ES-I3 (cell line): ENCODE data around the gene FAM131A.

Experiments used
- H3K36me3 ChIP-seq: 2 replicates; pipeline ENCODE4 v1.6.1; 2013; ENCODE audit warnings: mild to moderate bottlenecking, low read length, control low read depth, moderate library complexity; ENCODE audit not compliant: insufficient read depth
- H3K4me1 ChIP-seq: 2 replicates; pipeline ENCODE4 v1.6.1; 2013; ENCODE audit warnings: mild to moderate bottlenecking, control low read depth, low read length; ENCODE audit not compliant: insufficient read depth
- H3K9ac ChIP-seq: 2 replicates; pipeline ENCODE4 v1.6.1; 2013; ENCODE audit warnings: low read depth, mild to moderate bottlenecking, low read length, moderate library complexity
- H3K9me3 ChIP-seq: 2 replicates; pipeline ENCODE4 v1.6.1; 2013; ENCODE audit warnings: mild to moderate bottlenecking, low read length, moderate library complexity; ENCODE audit not compliant: control insufficient read depth, insufficient read depth

Gene FAM131A

DNA sequence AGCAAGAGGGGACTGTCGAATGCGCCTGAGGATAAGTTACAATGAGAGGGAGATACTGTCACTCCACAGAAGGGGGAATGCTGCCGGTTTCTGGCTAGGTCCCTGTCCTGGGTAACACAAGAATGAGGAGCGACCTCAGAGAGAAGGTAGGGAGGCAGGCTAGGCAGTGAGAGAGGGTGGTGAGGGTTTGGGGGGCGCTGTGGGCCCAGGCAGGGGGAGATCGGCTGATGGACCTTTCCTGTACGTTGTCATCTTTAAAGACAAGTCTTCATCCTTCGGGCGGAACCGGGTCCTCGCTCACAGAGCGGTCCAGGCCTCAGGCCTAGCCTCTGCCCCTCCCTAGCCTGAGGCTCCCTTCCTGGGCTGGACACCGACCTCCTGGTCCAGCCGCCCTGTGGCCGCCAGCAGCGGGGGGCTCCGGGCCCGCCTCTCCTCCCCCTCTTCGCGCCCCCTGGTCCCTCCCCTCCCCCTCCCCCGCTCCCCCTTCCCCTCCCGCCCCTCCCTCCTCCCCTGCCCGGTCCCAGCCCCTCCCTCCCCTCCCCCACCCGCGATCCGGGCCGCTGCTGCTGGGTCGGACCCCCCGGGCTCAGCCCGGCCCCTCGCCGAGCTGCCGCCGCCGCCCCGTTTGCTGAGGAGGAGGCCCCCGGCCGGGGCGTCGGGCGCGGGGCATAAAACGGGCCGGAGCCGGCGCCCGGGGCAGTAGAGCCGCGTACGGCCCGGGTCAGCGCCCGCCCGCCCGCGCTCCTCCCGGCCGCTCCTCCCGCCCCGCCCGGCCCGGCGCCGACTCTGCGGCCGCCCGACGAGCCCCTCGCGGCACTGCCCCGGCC, 42.2 kb downstream of the FAM131A start, which contains the start of gene CHRD:
Gene CHRD (plus strand): TSS at position 697 of the 827 bp plus-strand sequence. CDS start 265 bp downstream, outside the sequence.
- Histone ChIP-seq H3K9me3 (no peaks in the 10 kb centered on the region), H3K4me1 (peaks cover 14% of the 10 kb centered on the region; the same call in 1 of the 2 replicates), H3K9ac (peak within 1 kb of the TSS; percentile 53; the same call in 1 of the 2 replicates), H3K36me3 (no peaks in the 10 kb centered on the region)

DNA sequence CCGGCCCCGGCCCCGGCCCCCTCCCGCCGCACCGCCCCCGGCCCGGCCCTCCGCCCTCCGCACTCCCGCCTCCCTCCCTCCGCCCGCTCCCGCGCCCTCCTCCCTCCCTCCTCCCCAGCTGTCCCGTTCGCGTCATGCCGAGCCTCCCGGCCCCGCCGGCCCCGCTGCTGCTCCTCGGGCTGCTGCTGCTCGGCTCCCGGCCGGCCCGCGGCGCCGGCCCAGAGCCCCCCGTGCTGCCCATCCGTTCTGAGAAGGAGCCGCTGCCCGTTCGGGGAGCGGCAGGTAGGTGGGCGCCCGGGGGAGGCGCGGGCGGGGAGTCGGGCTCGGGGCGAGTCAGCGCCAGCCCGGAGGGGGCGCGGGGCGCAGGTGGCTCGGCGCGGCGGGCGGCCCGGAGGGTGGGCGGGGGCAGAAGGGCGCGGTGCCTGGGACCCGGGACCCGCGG, 42.8 kb downstream of the FAM131A start:
- Histone ChIP-seq H3K36me3 (no peaks in the 10 kb centered on the region), H3K9me3 (no peaks in the 10 kb centered on the region), H3K9ac (peak overlapping the region; percentile 53; the same call in 1 of the 2 replicates), H3K4me1 (peaks cover 14% of the 10 kb centered on the region; the same call in 1 of the 2 replicates)

DNA sequence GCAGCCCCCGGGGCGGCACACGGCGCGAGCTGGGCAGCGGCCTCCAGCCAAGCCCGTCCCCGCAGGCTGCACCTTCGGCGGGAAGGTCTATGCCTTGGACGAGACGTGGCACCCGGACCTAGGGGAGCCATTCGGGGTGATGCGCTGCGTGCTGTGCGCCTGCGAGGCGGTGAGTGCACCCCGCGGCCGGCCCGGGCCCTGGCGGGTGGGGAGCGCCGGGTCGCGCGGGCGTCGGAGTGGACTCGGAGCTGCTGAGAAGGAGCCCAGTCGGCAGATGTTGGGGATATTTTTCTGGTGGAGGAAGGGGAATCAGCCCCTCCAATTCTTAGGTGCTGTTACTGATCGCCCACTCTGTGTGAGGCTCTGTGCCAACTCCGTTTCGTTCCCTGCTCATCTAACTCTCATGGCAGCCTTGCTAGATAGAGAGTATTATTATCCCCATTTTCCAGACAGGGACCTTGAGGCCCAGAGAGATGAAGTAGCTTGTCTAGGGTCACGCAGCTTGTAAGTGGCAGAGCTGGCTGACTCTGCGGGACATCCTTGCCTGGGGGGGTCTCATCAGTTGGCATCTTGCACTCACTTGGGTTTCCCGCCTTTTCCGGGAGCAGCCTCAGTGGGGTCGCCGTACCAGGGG, 43.3 kb downstream of the FAM131A start:
- Histone ChIP-seq H3K9me3 (no peaks in the 10 kb centered on the region), H3K9ac (peak overlapping the region; percentile 53; the same call in 1 of the 2 replicates), H3K4me1 (peaks cover 14% of the 10 kb centered on the region; the same call in 1 of the 2 replicates), H3K36me3 (no peaks in the 10 kb centered on the region)

DNA sequence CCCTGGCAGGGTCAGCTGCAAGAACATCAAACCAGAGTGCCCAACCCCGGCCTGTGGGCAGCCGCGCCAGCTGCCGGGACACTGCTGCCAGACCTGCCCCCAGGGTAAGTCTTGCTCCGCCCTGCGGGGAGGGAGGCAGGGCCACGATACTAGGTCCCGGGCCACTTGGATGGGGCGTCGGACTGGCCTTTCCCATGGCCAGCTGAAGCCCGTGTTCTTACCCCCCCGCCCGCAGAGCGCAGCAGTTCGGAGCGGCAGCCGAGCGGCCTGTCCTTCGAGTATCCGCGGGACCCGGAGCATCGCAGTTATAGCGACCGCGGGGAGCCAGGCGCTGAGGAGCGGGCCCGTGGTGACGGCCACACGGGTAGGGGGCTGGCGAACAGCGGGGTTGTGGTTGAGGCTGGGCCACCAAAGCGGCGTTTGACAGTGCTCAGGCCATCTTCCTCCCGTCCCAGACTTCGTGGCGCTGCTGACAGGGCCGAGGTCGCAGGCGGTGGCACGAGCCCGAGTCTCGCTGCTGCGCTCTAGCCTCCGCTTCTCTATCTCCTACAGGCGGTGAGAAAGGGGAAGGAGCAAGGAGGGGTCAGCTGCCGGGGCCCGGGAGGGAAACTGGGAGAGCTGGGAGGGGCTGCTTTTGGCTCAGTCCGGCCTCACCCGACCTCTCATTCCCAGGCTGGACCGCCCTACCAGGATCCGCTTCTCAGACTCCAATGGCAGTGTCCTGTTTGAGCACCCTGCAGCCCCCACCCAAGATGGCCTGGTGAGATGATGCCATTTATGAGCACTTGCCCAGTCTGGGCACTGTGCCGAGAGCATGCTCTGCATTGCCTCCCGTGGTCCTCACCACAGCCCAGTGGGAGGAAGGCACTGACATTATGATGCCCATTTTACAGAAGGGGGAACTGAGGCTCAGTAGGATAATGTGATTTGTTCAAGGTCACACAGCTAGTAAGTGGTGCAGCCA, 44.1 kb downstream of the FAM131A start:
- Histone ChIP-seq H3K9me3 (no peaks in the 10 kb centered on the region), H3K9ac (peak overlapping the region; percentile 53; the same call in 1 of the 2 replicates), H3K36me3 (no peaks in the 10 kb centered on the region), H3K4me1 (peaks cover 14% of the 10 kb centered on the region; the same call in 1 of the 2 replicates)

DNA sequence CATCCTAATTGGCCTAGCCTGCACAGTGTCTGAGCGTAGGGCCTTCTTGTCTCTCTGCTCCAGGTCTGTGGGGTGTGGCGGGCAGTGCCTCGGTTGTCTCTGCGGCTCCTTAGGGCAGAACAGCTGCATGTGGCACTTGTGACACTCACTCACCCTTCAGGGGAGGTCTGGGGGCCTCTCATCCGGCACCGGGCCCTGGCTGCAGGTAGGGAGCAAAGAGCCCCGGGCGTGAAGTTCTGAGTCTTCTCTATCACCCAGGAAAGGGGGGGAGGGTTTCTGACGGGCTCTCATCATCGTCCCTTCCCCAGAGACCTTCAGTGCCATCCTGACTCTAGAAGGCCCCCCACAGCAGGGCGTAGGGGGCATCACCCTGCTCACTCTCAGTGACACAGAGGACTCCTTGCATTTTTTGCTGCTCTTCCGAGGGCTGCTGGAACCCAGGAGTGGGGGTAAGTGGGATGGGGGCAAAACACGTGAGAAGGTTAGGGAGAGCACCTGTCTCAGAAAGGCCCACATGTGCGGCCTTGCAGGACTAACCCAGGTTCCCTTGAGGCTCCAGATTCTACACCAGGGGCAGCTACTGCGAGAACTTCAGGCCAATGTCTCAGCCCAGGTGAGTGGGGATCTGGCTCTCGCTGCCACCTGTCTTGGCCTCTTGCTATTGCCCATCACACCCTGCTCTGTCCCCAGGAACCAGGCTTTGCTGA, 45.1 kb downstream of the FAM131A start:
- H3K9ac ChIP-seq = no peak overlapping the region
- H3K9me3 ChIP-seq = no peaks in the 10 kb centered on the region
- no peaks in the 10 kb centered on the region for H3K36me3 ChIP-seq
- H3K4me1 ChIP-seq = peaks cover 14% of the 10 kb centered on the region; the same call in 1 of the 2 replicates

DNA sequence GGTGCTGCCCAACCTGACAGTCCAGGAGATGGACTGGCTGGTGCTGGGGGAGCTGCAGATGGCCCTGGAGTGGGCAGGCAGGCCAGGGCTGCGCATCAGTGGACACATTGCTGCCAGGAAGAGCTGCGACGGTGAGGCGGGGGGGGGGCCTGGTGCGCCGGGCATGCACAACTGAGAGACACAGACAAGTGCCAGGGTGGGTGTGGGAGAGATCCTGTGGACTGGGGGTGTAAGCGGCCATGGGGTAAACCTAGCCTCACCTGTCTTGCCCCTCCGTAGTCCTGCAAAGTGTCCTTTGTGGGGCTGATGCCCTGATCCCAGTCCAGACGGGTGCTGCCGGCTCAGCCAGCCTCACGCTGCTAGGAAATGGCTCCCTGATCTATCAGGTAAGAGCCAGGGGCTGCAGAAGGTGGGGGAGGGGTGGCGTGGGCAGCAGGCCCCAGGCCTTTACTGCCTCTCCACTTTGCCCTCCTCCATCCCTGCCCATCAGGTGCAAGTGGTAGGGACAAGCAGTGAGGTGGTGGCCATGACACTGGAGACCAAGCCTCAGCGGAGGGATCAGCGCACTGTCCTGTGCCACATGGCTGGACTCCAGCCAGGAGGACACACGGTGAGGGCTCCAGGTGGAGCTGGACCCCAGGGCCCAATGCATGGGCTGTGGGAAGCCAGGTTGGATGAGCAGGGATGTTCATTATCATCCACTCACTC, 45.8 kb downstream of the FAM131A start:
- H3K9ac ChIP-seq = no peak overlapping the region
- peaks cover 13% of the 10 kb centered on the region; the same call in 1 of the 2 replicates for H3K4me1 ChIP-seq
- H3K36me3 ChIP-seq = no peaks in the 10 kb centered on the region
- no peaks in the 10 kb centered on the region for H3K9me3 ChIP-seq

DNA sequence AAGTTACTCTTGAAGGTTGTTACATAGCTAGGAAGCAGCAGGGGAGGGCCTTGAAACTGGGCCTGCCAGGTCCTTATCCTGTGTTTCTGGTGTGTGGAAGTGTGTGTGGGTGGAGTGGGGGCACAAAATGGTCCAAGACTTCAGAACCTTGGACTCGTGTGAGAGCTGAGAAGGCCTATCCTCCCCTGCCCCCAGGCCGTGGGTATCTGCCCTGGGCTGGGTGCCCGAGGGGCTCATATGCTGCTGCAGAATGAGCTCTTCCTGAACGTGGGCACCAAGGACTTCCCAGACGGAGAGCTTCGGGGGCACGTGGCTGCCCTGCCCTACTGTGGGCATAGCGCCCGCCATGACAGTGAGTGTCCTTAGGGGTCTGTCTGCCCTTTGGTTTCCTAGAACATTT, 46.9 kb downstream of the FAM131A start:
- no peaks in the 10 kb centered on the region for H3K9me3 ChIP-seq
- H3K36me3 ChIP-seq = no peaks in the 10 kb centered on the region
- peaks cover 1% of the 10 kb centered on the region; the same call in 1 of the 2 replicates for H3K4me1 ChIP-seq
- H3K9ac ChIP-seq = no peak overlapping the region

DNA sequence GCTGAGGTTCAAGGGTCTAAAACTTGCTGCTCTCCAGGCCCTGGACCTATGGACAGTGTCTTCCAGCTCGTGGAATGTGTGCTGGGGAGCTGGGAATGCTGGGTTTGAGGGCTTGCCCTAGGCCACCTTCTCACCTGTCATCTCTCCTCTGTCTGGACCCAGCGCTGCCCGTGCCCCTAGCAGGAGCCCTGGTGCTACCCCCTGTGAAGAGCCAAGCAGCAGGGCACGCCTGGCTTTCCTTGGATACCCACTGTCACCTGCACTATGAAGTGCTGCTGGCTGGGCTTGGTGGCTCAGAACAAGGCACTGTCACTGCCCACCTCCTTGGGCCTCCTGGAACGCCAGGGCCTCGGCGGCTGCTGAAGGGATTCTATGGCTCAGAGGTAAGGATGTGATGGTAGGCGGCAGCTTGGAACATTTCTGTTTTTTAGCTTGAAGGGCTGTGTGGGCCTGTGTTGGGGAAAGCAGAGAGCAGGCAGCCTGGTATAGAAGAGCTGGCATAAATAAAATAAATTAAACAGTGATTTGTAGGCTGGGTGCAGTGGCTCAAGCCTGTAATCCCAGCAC, 47.5 kb downstream of the FAM131A start:
- no peaks in the 10 kb centered on the region for H3K36me3 ChIP-seq

DNA sequence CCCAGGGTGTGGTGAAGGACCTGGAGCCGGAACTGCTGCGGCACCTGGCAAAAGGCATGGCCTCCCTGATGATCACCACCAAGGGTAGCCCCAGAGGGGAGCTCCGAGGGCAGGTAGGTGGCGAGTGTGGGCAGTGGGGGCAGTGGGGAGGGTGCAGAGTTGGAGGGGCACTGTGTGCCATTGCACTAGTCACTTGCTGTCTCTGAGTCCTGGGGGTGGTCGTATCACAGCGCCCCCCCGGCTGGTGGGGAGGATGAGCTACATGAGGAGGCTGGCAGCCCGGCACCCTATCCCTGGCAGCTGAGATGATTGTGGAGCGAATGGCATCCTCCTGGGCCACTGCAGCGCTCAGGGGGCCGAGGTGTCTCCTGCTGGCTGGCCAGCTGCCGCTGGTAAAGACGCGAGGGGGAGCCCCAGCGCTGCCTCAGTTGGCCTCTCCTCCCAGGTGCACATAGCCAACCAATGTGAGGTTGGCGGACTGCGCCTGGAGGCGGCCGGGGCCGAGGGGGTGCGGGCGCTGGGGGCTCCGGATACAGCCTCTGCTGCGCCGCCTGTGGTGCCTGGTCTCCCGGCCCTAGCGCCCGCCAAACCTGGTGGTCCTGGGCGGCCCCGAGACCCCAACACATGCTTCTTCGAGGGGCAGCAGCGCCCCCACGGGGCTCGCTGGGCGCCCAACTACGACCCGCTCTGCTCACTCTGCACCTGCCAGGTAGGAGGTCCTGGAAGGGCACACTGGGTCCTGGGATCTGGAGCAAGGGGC, 48.8 kb downstream of the FAM131A start:
- Histone ChIP-seq H3K9ac (no peak overlapping the region), H3K36me3 (no peaks in the 10 kb centered on the region), H3K9me3 (no peaks in the 10 kb centered on the region), H3K4me1 (no peaks in the 10 kb centered on the region)

More for the DNA sequence above, 47.5 kb downstream of the FAM131A start:
- H3K4me1 ChIP-seq = no peaks in the 10 kb centered on the region
- no peaks in the 10 kb centered on the region for H3K9me3 ChIP-seq
- H3K9ac ChIP-seq = no peak overlapping the region

DNA sequence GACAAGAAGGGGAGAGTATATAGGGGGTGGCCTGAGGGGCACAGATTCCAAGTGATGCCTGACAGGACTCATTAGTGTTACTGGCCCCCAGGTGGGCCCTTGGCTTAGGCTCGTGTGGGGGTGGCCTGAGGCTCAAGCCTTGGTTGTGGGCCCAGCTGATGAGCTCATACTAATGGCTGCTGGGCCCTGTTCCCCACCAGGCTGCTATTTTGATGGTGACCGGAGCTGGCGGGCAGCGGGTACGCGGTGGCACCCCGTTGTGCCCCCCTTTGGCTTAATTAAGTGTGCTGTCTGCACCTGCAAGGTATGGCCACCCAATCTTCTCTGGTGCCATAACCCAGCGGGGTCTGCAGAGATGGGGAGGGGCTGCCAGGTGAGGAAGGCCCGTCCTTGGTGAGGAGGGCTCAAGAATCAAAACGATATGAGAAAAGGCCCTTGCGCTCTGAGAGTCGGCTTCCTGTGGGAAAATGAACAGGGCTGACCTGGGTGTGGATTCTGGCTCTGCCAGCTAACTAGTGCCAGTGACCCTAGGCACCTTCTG, 49.8 kb downstream of the FAM131A start:
- H3K36me3 ChIP-seq = no peaks in the 10 kb centered on the region
- no peaks in the 10 kb centered on the region for H3K4me1 ChIP-seq
- no peak overlapping the region for H3K9ac ChIP-seq
- no peaks in the 10 kb centered on the region for H3K9me3 ChIP-seq

DNA sequence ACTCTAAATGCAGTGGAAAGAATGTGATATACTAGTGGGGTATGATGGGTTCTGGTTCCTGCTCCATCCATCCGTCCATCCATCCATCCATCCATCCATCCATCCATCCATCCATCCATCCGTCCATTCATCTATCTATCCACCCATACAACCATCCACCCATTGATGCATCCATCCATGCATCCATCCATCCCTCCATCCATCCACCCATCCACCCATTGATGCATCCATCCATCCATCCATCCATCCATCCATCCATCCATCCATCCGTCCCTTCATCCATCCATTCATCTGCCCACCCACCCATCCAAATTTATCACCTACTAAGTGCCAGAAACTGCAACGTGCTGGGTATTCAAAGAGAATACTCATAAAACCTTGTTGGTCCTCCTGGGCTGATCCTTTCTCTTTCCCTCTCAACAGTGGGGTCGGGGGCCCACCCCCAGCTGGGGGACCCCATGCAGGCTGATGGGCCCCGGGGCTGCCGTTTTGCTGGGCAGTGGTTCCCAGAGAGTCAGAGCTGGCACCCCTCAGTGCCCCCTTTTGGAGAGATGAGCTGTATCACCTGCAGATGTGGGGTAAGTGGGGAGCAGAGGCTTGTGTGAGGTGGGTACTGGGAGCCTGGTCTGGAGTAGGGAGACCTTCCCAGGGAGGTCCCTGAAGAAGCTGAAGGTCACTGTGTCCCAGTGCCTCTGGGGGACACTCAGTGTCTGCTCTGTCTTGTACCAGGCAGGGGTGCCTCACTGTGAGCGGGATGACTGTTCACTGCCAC, 51.0 kb downstream of the FAM131A start:
- H3K9me3 ChIP-seq = no peaks in the 10 kb centered on the region
- no peaks in the 10 kb centered on the region for H3K36me3 ChIP-seq
- no peak overlapping the region for H3K9ac ChIP-seq
- H3K4me1 ChIP-seq = no peaks in the 10 kb centered on the region

DNA sequence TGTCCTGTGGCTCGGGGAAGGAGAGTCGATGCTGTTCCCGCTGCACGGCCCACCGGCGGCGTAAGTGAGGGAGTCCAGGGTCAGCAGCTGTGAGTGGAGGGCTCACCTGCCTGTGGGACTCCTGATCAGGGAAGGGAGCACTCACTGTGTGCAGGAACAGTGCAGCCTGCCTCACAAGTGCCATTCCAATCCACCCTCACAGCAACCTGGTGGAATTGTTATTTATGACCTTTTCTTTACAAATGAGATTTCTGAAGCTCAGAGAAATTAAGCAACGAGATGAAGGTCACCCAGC, 51.5 kb downstream of the FAM131A start:
- no peaks in the 10 kb centered on the region for H3K36me3 ChIP-seq
- no peaks in the 10 kb centered on the region for H3K9me3 ChIP-seq
- H3K9ac ChIP-seq = no peak overlapping the region
- no peaks in the 10 kb centered on the region for H3K4me1 ChIP-seq
